ENCODE data around the gene LRRC71.
A peak's percentile ranks its signal among the peaks of the same experiment; 100 is the strongest.

Gene LRRC71

DNA sequence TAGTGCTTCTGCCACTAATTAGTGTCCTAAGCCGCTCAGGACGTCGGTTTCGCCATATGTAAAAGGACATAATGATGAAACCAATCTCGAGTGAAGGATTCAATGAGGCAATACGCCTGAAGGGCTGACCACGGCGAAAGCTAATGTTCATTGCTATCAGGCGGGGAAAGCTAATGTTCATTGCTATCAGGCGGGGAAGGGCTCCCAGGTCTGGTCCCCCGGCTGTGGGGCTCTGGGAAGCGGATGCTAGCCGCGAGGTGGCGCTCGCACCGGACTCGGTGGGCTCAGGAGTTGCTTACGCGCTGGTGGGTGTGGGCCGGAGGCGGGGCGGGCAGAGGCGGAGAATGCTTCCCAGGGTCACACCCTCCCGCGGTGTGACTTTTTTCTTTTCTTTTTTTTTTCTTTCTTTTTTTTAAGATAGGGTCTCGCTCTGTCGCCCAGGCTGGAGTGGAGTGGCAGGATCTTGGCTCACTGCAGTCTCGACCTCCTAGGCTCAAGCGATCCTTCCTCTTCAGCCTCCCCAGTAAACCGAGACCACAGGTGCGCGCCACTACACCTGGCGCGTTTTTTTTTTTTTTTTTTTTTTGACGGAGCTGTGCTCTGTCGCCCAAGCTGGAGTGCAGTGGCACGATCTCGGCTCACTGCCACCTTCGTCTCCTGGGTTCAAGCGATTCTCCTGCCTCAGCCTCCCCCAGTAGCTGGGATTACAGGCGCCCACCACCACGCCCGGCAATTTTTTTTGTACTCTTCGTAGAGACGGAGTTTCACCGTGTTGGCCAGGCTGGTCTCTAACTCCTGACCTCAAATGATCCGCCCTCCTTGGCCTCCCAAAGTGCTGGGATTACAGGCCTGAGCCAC lies 28.0 kb upstream of the LRRC71 start:
- DNase-seq (ENCODE audit: low read depth, low spot score) = peak; percentile 62

DNA sequence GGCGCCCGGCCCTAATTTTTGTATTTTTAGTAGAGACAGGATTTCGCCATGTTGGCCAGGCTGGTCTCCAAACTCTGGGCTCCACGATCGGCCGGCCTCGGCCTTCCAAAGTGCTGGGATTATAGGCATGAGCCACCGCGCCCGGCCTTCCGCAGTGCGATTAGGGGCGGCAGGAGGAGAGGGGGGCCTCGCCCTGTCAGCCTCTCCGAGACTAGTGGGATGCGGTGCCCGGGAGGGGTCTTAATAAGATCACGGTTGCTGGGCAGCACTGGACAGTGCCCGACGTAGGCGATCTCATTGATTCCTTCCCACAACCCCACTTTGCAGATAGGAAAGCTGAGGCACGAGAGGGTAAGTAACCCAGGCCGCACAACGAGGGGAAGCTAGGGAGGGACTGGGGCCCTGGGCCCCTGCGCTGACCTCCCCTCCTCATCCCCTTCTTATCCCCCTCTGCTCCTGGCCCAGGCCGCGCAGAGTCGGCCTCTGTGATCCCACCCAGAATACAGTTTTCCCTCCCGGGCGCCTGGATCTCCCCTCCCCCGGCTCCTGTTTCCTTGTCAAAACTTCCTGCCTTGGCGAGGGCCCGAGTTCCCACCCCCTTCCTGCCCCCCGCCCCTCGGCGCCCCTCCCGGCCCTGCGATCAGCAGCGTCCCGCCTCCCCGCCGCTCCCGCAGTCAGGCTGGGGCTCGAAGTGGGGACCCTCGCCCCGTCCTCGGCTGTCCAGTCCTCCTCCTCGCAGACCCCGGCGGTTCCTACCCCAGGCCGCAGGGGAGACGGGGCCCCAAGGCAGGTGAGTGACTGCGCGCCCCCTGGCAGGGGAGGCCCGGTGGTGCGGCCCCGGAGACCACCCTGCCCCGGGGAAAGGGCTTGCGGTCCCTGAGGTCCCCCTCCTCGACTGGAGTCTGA lies 27.1 kb upstream of the LRRC71 start, which contains the start of gene PEAR1:
Gene PEAR1, plus strand, starts transcription at position 671 of the 906 bp plus-strand sequence. CDS start 10,209 bp downstream, outside the sequence.
- DNase-seq (ENCODE audit: low read depth, low spot score) = no peak

DNA sequence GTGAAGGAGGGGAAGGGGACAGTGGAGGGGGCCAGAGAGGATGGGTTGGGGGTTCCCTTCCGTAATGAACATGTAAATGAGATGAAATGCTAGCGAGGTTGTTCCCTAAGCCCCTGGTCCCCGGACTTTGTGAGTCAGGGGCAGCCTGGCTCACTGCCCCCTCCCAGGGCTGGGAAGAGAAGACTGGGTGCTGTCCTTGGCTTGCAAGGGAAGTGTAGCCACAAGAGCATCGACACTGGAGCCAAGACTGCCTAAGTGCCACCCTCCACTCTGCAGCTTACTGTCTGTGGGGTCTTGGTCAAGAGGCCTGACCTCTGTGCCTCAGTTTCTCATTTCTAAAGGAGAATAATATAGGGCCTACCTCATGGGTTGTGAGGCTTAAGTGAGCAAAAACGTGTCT lies 26.4 kb upstream of the LRRC71 start:
- no peak for DNase-seq (ENCODE audit: low read depth, low spot score)

DNA sequence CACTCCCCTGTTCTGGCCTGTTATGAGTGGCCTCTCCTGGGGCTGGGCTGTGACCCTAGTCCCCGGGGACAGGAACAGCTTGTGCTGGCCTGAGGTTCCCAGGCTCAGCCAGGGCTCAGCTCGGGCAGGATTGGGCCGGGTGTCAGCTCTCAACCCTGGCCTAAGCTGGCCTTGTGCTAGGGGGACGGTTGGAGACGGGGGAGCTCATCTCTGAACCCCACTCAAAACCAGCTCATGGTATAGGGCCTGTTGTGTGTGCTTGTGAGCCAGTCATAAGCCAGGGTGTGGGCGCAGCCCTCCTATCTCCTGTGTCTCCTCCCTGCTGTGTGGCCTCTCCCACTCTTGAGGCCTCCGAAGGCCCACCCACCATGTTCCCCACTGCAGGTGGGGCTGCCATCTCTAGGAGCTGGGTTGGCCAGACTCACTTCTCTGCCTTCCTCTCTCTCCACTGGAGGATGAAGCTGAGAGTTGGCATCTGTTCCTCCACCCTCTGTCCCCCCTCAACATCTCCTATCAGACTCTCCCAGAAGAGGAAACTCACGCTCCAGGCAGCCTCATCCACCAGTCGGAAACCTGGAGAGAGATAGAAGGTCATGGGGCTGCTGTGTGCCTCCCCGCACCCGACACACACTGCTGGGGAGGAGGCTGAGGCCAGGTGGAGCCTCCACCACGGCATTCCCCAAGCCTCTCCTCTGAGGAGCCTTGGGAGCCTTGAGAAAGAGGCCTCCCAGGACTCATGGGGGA lies 25.5 kb upstream of the LRRC71 start:
- DNase-seq (ENCODE audit: low read depth, low spot score) = no peak

DNA sequence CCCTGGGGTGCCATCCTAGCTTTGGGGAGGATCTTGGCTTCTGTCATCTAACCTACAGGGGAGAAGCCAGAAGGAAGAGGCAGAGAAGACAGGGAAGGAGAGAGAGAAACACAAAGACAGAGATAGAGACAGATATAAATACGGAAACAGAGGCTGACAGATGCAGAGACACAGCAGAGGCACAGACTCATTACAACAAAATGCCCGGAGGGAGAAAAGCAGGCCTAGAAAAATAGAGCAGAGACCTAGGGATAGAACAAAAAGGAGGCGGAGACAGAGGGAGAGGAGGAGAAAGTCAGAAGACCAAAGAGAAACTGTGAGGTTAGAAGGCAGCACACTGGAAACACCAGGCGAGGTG lies 25.0 kb upstream of the LRRC71 start:
- DNase-seq (ENCODE audit: low read depth, low spot score) = no peak

DNA sequence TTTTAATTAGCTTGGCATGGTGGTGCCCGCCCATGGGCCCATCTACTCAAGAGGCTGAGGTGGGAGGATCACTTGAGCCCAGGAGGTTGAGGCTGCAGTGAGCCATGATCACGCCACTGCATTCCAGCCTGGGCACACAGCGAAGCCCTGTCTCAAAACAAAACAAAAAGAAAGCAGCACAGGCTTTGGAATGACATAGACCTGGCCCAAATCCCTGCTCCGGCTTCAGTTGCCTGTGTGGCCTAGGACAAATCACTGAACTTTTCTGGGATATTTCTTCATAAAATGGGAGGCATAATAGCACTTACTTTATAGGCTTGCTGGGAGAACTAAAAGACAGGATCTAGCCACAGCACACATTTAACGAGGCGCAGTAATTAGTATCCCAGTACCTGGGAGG lies 24.5 kb upstream of the LRRC71 start:
- no peak for DNase-seq (ENCODE audit: low read depth, low spot score)

DNA sequence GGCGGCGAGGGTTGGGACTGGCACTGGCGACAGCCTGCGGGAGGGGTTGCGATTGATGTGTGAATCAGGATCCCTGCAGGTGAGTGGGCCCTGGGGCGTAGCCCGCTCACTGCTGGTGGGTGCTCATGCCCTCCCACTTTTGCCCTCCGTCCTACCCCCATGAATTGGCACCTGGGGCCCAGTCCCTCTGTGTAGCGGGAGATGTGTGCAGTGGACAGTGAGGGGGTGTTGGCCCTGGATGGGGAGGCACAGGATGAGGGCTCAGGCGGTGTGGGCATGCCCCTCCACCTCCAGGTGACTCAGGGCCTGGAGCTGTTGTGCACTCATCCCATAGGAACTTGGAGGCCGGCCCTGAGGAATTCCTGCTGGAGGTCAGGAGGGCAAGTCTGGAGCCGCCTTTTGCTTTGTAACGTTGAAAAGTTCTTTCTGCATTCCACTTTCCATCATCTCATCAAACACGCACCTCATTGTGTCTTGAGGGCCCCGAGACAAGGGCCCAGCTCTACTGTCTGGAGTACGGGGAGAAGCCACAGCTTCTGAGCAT lies 23.9 kb upstream of the LRRC71 start:
- DNase-seq (ENCODE audit: low read depth, low spot score) = no peak

DNA sequence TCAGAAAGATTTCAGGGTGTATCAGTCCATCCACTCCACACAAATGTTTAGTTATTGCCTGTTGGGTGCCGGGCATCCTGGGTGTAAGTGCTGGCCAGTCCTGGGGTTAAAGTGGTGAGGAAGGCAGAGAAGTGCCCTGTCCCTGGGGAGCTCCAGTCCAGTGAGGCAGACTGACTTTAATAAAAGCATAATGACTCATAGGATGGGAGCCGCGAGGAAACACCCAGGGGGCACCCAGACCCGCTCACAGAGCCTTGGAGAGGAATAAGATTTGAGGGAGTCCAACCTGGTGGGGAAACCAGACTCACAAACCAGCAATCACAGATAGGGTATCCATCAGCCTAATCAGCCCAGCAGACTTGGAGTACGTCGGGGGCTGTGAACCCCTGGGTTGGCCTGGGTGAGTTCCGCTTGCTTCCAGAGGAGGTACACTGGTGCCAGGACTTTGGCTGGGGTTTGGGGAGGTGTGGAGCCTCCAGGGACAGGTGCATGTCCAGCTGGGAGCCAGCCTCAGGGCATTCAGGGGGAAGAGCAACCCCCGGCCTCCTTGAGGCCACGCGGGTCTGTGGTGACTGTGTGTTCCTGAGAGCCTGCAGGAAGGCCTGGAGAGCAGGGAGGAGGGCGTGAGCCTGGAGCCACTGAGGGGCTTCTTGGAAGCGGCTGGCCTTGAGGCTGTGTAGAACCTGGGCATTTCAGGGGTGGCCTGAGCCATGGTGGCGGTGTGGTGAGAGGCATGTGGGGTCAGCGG lies 23.2 kb upstream of the LRRC71 start:
- DNase-seq (ENCODE audit: low read depth, low spot score) = no peak

DNA sequence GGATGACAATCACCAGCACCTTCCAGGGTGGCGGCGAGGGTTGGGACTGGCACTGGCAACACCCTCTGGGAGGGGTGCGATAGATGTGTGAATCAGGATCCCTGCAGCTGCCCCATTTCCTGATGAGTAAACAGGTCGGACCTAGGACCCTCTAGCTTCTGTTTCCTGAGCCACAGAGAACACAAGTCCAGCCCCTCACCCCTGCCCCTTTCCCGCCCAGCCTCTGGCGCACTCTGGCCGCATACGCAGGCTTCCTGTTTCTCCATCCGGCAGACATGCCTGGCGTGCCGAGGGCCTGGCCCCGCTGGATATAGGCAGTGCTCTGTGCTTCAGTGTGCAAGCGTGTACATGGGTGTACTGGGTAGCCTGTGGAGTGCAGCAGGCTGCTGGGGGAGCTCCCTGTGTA lies 22.3 kb upstream of the LRRC71 start:
- DNase-seq (ENCODE audit: low read depth, low spot score) = no peak

DNA sequence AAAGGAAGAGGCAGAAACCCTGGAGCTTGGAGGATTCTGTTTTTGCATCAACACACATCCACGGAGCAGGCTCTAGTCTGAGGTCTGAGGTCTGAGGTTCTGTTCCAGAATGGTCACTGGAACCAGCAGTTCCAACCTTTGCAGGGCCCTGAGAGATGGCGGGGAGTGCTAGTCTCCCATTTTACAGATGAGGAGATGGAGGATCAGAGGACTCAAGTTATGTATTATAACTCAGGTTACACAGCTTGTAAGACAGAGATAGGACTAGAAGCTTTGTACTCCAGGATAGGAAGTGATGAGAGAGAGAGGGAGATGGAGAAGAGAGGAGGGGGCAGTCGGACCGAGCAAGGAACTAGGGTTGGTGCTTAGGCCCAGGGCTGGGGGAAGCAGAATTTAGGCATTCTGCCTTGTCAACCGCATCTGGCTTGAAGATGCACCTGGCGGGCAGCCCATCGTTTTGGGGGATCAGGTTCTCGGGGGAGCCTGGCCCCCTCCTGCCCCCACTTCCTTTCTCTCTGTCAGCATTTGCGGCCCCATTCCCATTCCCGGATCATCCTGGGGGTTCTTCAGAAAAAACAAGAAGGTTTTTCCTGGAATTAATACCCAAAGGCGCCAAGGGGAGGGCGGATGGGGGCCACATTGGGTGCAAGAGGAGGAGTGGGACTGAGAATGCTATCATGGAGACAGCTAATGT lies 21.3 kb upstream of the LRRC71 start:
- no peak for DNase-seq (ENCODE audit: low read depth, low spot score)

DNA sequence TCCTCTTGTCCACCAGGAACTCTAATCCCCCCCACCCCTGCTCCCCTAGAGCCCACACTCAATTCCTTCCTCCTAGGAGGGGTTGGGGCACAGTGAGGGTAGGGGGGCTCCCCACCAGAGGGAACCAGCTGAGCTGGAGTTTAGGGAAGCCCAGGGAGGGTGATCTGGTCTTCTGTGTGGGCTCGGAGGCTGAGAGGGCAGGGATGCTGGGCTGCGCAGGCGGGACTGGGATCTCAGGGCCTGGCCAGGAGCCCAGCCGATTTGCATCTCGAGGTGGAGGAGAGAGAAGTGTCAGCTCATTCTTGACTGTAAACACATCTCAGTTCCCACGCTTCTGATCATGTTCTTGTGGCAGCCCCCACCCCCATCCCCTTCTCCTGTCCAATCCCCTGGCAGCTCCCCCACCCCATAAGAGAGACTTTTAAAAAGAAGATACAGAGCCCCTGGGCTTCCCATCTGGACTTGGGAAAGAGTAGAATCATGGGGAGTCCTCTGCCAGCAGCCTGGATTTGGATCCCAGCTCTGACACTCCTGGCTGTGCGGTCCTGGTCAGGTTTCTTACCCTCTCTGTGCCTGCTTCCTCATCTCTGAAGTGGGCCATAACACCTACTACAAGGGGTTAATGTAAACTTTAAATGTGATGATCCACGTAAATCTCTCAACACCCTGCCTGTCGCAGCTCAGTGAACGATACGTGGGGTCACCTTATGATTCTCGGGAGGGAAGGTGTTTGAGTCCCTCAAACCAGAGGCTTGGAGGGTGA lies 20.3 kb upstream of the LRRC71 start:
- no peak for DNase-seq (ENCODE audit: low read depth, low spot score)

DNA sequence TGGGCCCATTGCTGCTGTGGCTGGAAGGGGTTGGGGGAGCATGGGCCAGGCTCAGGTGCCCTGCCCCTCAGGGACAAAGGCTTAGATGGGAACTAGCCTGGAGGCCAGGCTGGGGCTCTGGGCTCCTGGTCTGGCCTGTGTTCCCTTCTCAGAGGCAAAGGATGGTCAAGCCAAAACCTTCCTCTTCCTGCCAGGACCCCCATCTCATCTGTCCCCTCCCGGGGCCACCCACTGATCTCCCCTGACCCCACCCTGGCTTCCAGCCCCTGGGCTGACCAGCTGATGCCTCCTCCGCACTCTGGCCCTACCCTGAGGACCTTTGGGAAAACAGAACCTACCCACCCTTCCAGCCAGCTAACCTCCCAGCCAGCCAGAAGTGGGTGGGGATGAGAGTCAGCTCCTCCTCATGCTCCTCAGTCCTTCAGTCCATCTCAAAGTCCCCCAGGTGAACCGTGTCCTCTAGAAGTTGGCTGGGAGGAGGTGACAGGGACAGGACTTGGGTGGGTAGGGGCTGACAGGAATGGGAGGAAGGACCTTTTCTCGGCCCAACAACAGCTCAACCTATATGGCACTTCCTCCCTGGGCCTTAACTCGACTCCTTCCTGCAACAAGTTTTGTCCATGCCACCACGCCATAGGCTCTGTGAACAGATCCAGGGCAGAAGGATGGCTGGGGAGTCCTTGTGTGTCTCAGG lies 19.4 kb upstream of the LRRC71 start:
- no peak for DNase-seq (ENCODE audit: low read depth, low spot score)

DNA sequence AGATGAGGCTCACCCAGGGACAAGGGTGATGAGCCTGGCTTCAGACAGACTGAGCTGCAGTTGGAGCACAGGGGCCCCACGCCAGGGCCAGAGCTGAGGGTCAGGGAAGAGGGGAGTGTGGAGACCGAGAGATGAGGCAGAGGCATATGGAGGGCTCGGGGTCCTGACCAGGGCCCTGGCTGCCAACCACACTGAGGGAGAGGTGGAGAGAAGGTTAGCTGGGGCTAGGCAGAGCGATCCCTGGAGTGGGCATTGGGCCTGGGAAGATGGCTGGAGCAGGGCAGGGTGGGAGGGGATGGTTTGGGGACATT lies 18.9 kb upstream of the LRRC71 start:
- DNase-seq (ENCODE audit: low read depth, low spot score) = no peak

DNA sequence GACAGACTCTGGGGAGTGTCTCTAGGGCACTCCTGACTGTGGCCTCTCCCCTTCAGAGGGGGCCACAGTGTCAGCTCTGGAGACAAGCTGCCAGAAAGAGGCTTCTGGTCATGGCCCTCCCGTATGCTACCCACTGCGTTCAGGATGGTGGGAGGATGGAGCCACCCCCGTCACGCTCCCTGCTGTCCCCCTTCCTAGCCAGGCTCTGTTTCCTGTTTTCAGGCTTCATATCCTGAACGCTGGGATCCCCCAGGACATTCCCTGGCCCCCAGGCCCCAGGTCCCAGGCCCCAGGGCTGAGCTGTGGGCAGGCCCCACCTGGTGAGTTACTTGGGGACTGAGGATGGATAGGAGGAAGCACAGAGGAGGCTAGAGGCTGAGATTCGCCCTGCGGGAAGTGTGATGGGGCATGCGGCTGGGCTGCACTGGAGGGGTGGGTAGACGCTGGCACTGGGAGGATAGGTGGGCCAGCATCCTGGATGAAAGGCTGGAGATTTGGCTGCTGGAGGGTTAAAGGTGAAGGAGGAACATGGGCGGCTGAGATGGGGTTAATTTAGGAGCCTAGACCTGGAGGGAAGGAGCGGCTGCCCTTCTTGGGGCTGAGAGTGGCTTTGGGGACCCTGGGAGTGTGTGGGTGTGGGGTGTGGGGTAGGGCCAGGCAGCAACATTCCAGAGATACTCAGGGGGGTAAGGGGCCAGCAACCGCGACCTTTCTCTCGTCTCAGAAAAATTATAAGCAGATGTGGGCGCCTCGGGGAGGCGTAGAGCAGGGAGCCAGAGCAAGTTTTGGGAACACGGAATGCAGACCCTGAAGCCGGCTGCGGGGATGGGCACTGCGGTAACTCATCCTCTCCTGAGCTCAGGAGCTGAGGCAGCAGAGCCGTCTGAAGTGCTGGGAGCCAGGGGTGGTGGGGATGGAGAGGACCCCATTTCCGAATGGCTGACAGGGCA lies 18.2 kb upstream of the LRRC71 start:
- no peak for DNase-seq (ENCODE audit: low read depth, low spot score)

DNA sequence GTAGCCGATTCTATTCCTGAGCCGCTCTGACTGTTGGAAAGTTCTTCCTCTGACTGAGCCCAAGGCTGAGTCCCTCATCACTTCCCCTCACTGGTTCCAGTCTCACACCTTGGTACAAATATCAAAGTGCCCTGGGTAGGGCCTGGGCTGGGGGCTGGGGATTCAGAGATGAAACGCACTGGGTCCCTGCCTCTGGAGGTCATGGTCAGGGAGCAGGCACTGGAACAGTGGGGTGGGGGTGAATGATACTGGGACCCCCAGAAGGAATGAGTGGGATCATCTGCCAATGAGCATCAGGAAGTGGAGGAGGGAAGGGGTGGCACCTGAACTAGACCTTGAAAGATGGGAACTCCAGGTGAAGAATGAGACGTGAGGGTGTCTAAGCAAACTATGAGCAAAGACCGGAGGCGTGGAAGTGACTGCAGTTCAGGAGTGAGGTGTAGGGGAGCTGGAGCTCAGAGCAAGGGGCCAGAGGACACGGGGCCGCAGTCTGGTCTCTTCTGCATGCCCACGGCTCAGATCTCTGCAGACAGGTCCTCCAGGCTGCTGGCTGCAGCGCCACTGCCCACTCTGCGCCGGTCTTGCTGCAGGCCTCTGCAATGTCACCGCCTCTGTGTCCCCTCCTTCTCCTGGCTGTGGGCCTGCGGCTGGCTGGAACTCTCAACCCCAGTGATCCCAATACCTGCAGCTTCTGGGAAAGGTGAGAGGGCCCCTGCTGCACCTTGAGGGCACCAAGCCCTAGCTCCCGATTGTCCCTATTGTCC lies 16.9 kb upstream of the LRRC71 start:
- no peak for DNase-seq (ENCODE audit: low read depth, low spot score)

DNA sequence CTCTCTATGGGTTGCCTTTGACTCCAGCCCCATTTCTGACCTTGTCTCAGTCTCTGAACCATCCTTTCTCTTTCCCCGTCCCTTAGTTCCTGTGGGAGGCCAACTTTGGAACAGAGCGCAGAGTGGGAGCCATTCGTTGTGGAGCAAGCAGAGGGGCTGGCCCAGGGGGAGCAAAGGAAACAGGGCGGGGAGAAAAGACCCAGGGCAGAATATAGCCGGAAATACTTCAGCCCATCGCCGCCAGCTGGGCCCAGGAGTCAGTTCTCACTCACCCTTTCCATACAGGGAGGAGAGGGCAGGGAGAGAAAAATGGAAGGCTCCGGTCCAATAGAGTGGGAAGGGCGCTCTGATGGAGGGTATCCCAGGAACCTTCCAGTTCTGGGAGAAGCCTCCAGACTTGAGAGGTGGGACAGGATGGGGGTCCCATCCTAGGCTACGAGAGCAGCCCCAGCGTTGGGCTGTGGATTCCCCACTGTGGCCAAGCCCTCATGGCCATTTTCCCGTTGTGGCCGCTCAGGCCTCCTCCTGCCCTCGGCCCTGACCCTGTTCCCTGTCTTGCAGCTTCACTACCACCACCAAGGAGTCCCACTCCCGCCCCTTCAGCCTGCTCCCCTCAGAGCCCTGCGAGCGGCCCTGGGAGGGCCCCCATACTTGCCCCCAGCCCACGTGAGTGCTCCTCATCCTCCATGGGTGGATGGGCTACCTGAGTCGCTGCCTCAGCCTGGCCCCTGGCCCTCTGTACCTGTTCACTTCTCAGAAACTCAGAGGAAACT lies 16.1 kb upstream of the LRRC71 start:
- no peak for DNase-seq (ENCODE audit: low read depth, low spot score)

DNA sequence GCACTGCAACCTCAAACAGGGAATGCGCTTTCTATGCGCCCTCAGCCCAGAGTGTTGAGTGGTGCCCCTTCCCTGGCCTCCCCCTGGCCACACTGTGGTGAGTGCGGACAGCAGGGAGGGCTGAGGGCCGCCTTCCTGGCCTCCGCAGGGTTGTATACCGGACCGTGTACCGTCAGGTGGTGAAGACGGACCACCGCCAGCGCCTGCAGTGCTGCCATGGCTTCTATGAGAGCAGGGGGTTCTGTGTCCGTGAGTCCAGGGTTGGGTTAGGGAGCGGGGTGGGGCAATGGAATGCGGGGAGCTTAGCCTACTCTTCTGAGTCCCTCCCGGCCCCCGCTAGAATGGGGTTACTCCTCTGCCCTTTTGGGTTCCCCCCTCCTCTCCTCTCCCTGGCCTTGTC lies 15.3 kb upstream of the LRRC71 start:
- no peak for DNase-seq (ENCODE audit: low read depth, low spot score)
